Smooth muscle cell of the brain vasculature (primary cell): ENCODE results near the gene PAXIP1.
"Not testable (repeated sequence)": the region's sequence is repeated elsewhere in the genome, so short reads cannot be mapped to it uniquely, and the experiment has no call there.

Experiments used
- DNase-seq: peaks from one replicate; pipeline ENCODE4 v3.0.0-alpha.2; 2012; ENCODE audit warnings: low read depth, low spot score

Gene PAXIP1, protein sequence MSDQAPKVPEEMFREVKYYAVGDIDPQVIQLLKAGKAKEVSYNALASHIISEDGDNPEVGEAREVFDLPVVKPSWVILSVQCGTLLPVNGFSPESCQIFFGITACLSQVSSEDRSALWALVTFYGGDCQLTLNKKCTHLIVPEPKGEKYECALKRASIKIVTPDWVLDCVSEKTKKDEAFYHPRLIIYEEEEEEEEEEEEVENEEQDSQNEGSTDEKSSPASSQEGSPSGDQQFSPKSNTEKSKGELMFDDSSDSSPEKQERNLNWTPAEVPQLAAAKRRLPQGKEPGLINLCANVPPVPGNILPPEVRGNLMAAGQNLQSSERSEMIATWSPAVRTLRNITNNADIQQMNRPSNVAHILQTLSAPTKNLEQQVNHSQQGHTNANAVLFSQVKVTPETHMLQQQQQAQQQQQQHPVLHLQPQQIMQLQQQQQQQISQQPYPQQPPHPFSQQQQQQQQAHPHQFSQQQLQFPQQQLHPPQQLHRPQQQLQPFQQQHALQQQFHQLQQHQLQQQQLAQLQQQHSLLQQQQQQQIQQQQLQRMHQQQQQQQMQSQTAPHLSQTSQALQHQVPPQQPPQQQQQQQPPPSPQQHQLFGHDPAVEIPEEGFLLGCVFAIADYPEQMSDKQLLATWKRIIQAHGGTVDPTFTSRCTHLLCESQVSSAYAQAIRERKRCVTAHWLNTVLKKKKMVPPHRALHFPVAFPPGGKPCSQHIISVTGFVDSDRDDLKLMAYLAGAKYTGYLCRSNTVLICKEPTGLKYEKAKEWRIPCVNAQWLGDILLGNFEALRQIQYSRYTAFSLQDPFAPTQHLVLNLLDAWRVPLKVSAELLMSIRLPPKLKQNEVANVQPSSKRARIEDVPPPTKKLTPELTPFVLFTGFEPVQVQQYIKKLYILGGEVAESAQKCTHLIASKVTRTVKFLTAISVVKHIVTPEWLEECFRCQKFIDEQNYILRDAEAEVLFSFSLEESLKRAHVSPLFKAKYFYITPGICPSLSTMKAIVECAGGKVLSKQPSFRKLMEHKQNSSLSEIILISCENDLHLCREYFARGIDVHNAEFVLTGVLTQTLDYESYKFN

DNA sequence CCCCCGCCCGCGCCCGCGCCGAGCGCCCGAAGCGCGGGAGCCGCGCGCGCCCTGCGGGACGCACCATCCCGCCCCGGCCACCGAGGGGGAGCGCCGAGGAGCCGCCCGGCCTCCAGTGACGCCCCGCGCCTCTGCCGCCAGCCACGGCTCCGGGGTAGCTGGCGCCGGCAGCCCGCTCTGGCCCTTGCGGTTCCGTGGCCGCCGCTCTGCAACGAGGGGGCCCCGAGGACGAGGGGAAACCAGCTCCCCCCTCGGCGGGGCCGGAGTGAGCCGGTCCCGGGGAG, at the start of gene PAXIP1:
TSS of gene PAXIP1 (minus strand) at position 33 of the 284 bp plus-strand sequence. CDS start 195 bp downstream, outside the sequence.
- peak; percentile 4 for DNase-seq

- no peak for DNase-seq
Measured at GRCh38 chr7:155051355-155051754, 48.4 kb upstream of the PAXIP1 start.

DNA sequence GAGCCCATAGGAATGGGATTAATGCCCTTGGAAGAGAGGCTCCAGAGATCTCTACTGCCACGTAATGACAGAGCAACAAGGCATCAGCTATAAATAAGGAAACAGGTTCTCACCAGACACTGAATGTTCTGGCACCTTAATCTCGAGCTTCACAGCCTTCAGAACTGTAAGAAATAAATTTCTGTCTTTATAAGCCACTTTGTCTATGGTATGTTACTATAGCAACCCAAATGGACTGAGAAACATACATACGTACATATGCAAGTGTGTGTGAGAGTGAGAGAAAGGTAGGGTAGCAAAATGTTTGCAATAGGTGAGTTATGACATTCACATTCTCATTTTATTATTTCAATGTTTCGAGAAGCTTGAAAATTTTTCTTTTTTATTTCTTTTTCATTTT, 45.1 kb upstream of the PAXIP1 start:
- DNase-seq, result no peak

DNA sequence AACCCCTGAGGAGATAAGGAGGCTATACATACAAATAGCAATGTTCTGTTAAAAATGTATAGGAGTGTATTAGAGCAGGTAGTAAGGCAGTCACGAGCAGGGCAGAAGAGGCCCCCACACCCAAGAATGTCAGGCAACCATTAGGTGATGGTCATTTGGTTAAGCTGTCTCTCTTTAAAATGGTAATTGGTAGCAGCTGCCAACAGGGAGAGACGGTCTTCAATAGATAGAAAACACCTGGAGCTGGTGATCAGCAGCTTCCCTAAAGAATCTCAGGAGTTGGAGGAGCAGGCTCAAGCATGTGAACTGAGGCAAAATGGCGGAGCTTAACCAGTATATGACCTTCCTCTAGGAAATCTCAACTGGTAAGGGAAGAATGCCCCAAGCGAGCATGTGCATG, 40.8 kb upstream of the PAXIP1 start:
- no peak for DNase-seq

DNA sequence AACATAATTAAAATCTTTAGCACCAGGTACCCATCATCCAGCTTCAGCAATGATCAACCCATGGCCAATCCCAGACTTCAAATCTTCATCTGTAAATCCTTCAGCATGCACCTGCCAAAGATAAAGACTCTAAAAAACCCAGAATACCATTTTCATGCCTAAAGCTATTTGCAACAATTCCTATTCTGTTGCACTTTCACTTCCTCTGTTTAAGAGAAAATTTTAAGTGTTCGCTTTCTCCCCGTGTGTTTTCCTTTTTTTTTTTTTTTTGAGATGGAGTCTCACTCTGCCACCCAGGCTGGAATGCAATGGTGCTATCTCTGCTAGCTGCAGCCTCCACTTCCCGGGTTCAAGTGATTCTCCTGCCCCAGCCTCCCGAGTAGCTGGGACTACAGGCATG, 35.4 kb upstream of the PAXIP1 start:
- DNase-seq, result no peak

DNA sequence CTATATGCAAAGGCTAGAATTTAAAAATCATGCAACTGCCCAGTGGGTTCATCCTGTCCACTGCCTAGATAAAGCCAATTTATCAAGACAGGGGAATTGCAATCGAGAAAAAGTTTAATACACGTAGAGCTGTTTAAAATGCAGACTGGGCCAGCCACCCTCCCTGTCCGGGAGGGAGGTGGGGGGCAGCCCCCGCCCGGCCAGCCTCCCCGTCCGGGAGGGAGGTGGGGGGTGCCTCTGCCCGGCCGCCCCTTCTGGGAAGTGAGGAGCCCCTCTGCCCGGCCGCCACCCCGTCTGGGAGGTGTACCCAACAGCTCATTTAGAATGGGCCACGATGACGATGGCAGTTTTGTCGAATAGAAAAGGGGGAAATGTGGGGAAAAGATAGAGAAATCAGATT, 31.6 kb upstream of the PAXIP1 start:
- not testable (repeated sequence) for DNase-seq

DNA sequence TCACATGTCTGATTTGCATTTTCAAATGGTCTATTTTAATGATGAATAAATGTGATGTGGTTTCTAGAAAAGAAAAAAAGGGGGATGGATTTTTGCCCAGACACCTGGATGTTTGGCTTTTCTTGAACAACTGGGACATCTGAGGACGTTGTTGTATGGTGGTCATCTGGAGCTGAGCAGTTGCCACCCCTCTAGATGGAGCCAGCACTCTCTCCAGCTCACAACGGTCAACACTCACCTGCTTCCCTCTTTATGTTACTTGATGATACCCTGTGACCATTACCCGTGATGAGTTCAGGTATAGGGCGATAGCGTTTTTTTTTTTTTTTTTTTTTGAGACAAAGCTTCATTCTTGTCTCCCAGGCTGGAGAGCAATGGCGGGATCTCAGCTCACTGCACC, 30.1 kb upstream of the PAXIP1 start:
- DNase-seq, result no peak

GRCh38 chr7:155027879-155028278, 25.0 kb upstream of the PAXIP1 start:
- DNase-seq, result no peak

GRCh38 chr7:155021699-155022145, 18.8 kb upstream of the PAXIP1 start:
- DNase-seq, result no peak

DNA sequence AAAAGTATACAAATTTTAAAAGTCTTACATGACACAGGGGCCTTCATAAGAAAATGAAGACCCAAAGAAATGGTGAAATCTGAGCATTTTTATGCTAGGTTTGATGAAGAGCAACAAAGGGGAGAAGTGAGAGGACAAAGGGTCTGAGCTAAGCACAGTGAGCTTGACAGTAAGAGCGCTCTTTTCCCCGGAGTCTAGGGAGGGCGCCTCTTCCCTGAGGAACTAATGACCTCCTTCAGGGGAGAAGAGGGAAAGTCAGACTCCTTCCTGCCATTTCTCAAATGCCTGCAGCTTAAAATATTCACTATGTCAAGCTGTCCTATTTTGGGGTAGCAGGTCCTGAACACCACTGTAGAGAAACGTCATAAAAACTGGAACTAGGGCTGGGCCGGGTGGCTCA, 18.1 kb upstream of the PAXIP1 start:
- DNase-seq, result no peak

GRCh38 chr7:155017834-155018233, 14.9 kb upstream of the PAXIP1 start:
- no peak for DNase-seq

GRCh38 chr7:155011086-155011485, 8.2 kb upstream of the PAXIP1 start:
- no peak for DNase-seq

DNA sequence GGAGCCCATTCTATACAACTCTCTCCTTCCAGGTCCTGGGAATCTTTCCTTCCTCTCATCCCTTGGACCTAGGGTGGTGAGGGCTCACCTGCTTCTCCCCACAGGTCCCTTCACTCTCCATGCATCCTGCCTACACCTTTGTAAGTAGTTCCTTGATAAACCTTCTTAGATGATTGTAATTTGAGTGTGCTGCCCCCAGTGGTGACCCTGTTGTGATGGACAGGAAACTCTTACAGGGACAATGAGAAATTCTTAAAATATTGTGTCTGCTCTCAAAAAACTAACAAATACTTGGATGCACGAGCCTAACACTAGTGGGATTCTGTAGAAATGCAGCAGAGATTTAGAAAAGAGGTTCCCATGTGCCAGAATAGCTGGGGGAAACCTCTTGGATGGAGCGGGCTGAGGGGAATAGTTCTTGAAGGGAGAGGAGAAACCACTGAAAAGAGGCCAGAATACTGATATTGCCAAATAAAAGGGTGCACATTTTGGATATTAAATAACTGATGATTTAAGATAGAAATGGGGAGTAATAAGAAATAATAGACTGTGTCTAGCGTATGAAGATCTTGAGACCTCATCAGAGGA, 6.7 kb upstream of the PAXIP1 start:
- DNase-seq, result no peak

GRCh38 chr7:155007947-155008346, 5.0 kb upstream of the PAXIP1 start:
- no peak for DNase-seq

DNA sequence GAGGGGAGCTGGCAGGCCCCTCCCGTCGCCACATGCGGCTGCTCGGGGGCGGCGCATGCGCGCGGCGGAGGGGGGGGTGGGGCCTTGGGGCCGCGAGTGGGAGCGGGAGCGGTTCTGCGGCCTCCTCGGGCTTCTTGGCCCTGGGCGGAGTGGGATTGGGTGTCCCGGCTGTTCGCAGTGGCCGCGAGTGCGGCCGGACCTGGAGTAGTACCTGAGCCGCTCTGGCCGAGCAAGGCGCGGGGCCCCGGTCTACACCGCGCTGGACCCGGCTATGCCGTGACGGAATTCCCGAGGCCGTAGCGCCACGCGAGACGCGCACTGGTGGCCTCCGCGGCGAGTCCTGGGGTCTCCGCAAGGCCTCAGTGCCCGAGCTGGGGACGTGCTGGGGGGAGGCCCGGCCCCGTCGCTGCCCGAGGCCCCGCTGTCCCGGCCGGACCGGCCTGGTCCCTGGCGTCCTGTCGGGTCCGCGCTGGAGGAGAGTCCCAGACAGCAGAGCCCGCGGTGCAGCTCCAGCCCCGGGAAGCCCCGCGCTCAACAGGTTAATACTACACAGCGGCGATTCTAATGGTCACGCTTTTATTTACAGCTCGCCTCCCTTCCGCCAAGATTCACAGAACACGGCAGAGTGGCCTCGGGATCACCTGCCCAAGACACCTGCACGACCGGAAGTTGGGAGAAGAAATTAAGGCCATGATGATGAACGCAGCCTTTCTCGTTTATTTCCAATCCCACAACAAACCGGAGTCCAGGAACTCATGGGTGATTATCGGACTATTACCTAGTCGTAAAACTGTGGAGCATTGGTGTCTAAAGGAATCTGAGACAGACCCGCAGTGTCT, 671 bp upstream of the PAXIP1 start:
- peak; percentile 39 for DNase-seq

DNA sequence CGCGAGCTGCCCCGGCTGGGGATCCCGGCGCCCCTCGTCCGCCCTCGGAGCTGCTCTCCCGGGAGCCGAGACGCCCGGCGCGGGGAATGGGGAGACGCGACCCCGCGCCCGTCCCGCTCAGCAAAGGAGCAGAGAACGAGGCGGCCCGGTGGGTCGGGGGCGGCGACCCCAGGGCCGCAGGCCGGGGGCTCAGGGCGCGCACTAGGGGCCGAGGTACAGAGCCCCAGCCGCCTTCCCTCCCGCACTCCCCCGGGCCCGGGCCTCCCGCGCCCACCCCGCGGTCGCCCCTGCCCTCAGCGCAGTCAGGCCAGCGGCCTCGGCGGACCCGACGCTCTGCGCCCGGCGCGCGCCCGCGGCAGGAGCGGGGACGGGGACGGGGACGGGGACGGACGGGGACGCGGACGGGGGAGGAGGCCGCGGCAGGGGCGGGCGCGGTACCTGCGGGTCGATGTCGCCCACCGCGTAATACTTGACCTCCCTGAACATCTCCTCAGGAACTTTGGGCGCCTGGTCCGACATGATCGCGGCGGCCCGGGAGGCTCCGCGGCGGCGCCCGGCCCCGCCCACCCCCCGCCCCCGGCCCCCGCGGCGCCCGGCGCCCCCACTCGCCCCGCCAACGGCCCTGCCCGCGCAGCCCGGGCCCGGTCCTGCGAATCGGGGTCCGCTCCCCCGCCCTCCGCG, 373 bp downstream of the PAXIP1 start:
- no peak for DNase-seq

DNA sequence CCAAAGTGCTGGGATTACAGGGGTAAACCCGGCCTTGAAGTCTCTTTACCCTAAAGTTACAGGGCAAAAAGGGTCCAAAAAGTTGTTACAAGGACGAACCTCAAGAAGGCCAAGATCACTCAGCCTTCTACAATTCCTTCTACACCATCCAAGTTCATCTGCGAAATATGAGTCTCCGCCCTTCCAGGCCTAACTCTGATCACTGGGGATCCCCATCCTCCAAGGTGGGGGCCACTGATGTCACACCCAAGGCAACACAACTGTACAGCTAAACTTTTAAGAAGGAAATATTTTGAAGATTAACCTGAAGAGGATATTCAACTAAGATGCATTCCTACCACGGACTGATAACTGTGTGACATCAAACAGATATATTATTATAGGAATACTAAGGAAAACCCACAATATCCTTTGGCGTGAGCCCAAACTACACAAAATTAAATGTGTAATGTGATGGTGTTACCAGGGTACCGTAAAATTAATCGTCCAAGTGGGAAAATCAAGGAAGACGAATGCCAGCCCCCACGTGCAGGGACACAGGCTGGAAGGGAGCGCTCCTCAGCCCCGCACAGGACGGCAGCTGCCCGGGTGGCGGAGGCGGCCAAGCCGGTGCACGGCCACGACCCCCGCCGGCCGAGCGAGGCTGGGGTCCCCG, 1.0 kb downstream of the PAXIP1 start:
- no peak for DNase-seq

- no peak for DNase-seq
Measured at GRCh38 chr7:155000795-155001194, 2.1 kb downstream of the PAXIP1 start.

GRCh38 chr7:154998481-154998880, 4.4 kb downstream of the PAXIP1 start:
- DNase-seq, result no peak

DNA sequence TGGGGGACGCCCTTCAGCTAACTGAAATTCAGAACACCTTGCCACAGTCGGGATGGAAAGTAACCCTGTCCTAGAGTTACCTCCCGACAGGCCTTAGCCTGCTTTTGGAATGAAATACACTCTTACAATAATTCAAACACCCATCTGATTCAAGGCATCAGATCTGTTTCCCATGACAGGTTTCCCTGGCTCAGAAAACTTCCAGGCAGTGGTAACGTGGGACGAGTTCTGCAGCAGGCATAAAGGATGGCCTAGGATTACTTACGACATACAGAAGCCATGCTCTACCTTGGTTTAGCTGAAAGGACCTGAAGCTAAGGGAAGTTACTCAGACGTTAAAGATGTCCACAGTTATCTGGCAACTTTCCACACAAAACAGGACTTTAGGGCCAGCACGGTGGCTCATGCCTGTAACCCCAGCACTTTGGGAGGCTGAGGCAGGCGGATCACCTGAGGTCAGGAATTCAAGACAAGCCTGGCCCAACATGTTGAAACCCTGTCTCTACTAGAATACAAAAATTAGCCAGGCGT, 5.0 kb downstream of the PAXIP1 start:
- DNase-seq, result no peak
